Inflammatory macrophage treated with lipopolysaccharide for 1 hour (primary cell): ENCODE data around the gene RYK.
"Not testable (repeated sequence)": the region's sequence is repeated elsewhere in the genome, so short reads cannot be mapped to it uniquely, and the experiment has no call there.

Experiments used
- DNase-seq, 2 donors: peaks; one replicate each; pipeline ENCODE4 v3.0.0-alpha.2; 2020 to 2022

Gene RYK

DNA sequence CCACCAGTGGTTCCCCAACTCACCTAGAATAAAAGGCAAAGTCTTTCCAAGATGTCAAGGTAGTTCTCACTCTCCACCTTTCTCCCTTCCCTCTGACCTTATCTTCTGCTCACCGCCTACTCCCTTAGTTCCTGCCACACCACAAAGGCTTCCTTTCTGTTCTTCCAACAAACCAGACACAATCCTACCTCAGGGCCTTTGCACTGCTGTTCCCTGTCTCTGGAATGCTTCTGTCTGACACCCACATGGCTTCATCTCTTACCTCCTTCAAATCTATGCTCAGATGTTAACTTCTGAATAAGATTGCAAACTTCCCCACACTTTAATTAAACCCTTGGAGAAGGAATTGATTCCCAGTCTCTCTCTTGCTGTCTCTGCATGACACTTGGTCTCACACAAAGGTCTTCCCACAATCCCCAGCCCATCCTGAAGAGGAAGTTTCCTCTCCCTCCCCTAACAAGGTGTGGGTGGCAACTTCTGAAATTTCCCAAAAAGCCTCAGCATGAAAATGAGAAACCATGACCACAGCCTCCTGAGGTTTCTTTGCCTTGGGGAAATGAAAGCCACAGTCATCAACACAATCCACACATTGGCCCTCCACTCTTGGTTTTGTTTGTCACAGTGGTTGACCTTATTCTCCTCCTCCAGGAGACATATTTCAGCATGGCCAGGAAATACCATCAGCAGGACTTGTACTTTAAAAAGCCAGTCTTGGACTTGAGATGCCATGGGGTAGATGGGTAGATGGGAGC lies 3.0 kb upstream of the RYK start:
- peak; percentile 82 to 95 for DNase-seq

DNA sequence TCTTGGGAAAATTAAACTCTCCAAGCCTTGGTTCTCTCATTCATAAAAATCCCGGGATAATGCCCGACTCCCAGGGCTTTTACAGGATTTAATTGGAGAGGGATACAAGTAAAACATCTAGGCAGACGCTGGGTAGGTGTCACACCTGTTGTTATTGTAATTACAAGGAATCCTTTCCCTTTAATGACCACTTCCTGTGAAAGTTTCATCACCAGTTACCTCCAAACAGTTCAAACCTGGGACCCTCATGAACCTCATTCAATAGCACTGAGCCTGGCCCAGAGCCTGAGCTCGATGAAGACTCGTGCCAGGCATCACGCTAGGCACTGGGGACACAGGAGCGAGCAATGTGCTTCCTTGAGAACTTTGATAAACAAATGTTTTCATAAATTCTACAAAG lies 2.1 kb upstream of the RYK start:
- DNase-seq: no peak

DNA sequence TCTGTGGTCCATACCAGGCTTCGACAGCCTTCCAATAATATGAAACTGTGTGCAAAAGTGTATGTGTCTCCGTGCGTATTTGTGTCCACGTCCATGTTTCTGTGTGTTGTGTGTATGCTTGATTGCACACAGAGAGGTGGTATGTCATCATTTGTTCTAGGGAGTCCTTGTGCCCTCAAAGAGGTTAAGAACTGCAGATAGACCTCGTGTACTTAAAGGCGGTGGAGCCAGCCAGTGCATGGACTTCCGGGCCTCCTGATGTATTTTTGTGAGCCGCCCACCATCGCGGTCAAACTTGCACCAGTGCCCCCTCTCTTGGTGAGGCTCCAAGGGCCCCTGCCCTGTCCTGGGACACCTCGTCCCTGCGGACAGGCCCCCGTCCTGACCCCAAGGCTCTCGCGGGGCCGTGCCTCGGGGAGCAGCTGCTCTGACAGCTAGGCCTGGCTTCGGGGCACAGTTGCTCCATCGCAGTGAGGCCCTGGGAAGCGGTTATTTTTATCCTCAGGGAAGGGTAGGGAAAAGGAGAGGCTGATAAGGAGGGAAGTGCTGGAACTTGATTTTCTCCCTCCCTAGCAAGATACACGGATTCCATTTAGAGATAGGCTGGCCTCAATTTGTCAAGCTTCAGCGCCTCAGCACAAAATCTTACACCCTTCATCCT lies 1.2 kb upstream of the RYK start:
- DNase-seq: no peak

DNA sequence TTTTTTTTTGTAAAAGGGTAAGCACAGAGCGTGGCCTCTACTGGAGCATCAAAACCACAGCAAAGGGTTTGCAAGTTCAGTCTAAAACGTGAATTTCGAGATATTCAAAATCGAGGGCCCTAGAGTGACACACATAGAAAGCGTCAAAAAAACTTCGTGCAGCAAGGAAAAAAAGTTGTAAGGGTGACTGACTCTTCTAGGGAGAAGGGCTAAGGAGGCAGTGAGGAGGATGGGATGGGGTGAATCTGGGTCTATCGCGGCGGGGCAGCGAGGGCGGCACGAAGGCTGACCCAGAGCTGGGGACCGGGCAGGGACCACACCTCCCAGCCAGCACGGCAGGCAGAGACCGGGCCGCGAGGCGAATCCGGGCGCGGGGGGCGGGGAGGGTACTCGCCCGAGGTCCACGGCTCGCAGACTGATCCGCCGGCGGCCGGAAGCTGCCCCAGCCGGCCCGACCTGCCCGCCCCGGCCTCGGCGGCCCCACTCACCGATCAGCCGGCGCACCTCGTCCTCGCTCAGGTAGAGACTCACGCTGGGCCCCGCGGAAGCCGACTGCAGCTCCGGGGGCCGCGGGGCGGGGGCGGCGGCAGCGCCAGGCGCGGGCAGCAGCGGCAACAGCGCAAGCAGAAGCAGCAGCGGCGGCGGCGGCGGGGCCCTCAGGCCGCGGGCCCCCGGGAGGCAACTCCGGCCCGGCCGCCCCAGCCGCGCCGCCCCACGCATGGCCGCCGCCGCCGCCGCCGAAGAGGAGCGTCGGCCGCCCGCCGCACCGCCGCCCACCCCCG lies 533 bp downstream of the RYK start:
- peak in 1 of 2 donors; percentile 33 for DNase-seq

DNA sequence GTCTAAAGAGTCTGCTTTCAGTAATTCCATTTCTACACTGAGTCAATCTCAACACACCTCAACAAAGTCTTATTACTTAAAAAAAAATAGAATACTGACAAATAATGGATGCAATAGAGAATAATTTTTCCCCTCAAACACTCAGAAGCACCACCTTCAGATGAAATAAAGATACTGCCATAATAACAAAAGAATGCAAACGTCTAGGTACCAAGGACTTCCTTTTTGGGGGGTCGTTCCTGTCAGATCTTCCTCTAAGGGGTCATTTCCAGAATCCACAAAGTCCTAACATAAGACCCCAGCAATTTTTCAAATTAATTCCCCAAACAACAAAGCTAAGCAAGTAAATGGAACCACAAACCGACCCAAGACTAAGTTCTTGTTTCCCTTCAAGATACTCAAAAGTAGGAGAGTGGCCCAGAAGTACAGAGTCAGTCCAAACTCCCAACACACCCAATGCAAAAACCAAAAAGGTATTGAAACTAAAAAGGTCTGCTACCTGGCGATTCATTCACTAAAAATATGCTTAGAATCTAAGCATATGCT lies 1.3 kb downstream of the RYK start:
- DNase-seq: no peak

DNA sequence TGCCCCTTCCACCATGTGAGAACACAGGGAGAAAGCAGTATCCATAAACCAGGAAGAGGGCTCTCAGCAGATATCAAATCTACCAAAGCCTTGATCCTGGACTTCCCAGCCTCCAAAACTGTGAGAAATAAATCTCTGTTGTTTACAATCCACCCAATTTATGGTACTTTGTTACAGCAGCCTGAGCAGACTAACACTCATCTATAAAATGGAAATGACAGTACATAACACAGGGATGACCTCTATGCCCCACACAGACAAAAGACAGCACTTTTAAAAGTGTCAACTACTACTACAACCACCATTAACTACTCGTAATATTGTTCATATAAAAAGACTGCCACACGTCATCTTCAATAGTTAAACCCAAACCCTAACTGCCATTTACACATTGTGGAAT lies 5.7 kb downstream of the RYK start:
- no peak for DNase-seq

DNA sequence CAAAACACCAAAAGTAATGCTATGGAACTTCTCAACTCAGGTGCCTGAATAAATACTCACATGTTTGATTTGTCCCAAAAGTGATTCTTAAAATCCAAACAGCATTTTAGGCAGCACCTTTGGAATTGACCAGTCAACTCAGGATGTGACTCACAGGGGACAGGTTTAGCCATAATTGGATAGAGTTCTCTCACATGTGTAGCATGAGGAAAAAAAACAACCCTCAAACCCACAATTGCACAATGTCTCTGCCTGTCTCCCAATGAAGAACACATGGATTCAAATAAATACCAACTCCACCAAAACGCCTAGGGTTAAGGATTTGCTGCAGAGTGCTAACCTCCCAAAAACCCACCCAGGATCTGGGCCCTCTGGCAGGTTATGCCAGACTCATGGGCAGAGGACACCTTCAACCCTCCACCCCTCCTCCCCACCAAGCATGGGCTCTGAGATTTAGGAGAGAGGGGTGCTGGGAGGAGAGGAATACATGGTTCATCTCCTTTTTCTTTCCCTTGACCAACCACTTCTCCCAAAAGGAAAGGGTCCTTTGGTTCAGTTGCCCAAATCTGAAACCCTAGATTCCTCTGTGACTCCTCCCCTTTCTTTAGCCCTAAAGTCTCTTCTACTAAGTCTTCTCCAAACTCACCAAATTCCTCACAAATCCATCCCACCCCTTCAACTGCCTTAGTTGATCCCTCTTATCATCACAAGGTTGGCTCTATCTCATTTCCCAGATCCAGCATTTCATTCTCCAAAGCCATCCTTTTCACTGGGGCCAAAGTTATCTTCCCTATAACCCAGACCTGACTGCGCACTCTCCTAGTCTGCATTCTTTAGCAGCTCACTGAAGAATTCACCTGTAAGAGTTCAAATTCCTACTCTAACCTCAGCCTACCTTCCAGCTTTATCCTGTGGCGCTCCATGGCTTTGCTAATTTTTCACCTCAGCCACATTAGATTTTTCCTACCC lies 7.7 kb downstream of the RYK start:
- DNase-seq: no peak

DNA sequence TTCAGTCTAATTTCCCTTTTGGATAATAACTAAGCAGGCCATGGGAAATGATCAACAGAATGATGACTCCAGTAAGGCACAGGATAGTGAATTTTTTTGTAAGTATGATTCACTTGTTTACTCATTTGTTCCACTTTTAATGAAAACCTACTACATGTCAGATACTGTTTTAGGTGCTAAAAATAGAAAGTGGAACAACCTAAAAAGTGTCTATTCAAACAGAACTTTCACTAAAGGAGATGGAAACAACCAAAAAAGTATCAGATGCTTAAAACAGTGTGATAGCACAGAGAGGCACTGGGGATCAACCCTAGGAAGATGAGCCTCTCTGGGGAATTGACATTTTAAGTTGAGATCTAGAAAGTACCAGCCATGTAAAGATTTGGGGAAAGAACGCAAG lies 11.1 kb downstream of the RYK start:
- peak in 1 of 2 donors; percentile 37 for DNase-seq

DNA sequence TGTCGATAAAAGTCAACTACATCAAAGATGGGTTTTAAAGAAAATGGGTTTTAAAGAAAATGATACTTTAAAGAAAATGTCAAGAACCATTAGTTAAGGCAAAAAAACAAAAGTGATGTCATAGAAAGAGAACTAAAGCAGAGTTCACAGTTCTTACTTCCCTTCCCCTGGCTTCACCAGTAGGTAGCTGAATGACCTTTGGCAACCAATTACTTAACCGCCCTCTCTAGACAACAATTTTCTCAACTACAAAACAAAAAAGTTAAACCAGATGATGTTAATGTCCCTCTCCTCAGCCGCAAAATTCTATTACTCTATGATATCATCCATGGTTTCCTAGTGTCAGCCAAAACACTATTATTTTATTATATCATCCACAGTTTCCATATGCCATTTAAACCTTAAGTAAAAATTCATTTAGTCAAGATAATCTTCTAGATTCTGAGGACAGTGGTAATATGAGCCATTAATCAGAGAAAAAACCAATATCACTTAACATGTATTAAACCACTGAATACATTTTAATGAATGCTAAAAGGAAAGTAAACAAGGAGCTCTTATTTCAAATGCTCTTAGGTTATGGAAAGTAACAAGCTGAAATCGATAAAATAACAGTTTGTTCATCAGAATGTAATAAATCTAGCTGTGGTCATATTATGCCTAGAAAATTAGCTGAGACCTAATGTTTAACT lies 13.1 kb downstream of the RYK start:
- DNase-seq: peak; percentile 49 to 65

DNA sequence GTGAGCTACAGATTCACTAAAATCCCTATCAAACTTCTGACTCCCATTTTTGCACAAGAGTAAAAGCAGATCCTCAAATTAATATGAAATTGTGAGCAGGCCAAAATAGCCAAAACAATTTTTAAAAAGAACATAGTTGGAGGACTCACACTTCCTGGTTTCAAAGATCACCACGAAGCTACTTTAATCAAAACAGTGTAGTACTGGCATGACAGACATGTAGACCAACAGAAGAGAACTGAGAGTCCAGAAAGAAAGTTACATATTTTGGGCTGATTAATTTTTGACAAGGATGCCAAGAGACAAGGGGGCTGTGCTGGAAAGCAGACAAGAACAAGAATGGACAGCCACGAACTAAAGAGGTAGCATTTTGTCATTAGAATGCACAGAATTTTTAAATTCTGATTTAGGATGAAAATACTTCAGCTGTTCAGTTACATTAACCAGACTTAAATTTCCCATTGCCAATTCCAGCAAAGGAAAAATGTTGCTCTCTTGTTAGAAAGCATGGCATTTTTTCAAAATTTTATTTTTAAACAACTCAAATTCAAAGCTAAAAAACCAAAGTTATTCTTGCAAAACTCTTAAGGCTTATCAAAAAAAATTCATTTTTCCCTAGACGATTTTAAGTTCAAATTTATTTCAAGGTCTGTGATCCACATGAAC lies 14.0 kb downstream of the RYK start:
- no peak for DNase-seq

DNA sequence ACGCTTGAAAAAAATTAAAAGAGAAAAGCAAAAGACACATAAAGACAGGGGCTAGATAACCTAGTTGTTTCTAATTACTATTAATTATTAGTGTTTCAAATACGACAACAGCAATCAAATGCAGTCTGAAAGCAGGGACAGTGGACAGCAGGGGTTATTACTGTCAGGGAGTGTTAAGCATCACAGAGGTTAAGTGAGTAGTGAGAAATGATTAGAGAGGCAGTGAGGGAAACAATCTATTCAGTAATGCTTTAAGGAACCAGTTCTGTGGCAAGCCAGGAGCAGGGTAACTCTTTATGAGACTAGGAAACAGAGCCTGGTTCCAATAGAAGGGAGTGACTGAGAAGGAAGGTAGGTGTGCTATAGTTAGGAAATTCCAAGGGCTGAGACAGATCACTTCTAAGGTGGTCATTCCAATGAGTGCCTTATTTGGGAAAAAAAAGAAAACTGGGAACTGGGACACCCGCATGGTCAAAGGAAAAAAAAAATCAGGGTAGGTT lies 15.0 kb downstream of the RYK start:
- DNase-seq: no peak

DNA sequence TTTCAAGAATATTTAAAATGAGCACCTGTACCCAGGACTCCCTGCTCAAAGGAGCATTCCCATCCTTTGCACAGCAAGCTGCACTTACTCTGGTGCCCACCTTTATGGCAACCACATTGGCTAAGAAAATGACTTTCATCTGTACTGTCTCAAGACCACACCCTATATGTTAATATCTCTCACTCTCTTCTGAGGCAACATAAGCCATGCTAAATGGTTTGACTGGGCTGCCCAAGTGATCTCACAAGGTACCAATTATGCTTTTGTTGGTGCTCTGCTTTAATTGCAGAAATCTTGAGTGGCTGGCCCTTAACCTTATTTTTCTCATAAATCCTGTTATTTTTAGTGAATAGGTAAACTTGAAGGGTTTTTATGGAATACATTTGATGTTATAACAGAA lies 17.7 kb downstream of the RYK start:
- no peak for DNase-seq

DNA sequence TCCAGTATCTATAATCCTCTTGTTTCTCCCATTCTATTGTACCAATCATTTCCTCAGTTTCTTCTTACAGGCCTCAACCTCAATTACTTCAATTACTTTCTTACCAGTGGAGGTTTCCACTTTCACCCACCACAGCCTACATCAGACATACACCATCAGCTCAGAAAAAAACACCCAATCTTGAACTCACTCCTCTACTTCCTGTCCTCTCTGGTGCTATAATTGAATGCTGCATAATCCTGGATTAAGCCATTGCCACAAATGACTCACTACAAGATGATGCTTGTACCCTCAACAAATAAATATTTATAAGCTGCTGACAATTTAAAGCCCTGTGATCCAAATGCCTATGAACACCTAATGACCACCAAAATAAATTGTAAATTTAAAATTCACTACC lies 18.5 kb downstream of the RYK start:
- DNase-seq: peak; percentile 47 to 69

DNA sequence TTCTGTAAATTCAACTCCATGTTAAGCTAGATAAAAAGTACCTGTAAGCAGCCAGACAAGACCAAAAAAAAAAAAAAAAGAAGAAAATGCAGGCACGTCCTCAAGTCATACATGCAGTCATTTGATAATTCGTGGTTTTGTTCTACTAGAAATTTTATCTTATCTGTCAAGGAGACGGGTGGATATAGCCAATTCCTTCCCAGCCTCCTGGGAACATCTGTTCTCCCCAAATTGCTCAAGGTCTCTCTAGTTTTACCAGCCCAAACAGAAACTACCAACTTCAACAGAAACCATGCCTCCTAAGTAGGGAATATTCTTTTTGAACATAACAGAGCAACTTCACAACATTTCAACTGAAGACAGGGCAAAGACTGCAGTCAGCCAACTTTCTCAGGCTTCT lies 19.5 kb downstream of the RYK start:
- no peak for DNase-seq

DNA sequence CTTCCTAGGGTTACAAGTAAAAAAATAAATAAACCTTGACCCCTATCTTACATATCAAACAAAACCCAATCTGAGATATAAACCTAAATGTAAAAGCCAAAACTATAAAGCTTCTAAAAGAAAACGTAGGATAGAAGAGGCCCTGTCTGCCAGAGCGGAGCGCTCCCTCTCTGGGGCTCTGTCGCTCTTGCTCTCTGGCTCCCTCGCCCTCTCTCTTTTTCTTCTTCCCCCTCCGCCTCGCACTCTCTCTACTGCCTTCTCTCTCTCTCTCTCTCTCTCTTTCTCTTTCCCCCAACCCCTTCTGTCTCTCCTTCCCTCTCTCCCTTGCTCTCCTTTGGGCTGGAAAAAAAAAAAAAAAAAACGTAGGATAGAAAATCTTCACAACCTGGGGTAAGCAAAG lies 21.6 kb downstream of the RYK start:
- DNase-seq: no peak

DNA sequence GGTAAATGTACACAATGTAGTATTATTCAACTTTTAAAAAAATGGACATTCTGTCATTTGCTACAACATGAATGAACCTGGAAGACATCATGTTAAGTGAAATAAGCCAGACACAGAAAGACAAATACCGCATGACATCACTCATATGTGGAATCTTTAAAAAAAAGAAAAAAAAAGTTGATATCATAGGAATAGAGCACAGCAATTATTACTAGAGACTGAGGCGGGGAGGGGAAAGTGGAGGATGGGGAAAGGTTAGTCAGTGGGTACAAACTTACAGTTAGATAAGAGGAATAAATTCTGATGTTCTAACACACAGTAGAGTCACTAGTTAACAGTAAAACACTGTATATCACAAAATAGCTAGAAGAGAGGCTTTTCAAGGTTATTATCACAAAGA lies 22.2 kb downstream of the RYK start:
- no peak for DNase-seq

DNA sequence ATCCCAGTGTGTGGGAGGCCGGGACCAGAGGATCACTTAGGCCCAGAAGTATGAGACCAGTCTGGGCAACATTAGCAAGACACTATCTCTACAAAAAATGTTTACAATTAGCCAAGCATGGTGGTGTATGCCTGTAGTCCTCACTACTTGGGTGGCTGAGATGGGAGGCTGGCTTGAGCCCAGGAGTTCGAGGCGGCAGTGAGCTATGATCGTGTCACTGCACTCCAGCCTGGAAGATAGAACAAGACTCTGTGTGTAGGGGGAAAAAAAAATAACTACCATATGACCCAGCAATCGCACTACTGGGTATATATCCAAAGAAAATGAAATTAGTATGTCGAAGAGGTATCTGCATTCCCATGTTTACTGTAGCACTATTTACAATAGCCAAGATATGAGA lies 22.6 kb downstream of the RYK start:
- no peak for DNase-seq

DNA sequence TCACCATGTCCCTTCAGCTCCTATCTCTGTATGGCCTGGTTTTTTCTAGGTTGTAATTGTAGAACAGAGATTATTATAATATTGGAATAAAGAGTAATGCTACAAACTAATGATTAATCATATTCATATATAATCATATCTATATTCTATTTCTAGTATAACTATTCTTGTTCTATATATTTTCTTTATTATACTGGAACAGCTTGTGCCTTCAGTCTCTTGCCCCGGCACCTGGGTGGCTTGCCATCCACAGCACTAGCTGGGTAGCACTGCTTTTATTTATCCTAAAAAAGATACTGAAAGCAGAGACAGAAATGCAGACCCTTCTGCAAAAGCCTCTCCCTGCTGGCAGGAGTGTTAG lies 25.9 kb downstream of the RYK start:
- DNase-seq: not testable (repeated sequence)

DNA sequence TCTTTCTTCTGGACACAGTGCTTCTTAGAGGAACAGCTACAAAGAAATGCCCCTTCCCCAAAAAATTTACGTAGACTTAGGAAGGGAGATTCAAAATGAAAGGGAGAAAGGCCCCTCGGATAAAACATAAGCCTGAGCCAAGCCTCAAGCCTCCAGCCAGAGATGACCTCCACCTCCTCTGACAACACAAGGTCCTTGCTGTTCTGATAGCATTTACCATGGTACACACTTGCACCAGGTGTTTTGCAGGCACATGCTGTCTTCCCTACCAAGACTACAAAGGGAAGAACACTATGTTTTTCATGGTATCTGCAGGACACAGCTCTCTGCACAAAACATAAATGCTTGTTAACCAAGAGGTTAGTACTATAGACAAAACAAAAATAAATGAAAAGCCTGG lies 27.8 kb downstream of the RYK start:
- DNase-seq: no peak

DNA sequence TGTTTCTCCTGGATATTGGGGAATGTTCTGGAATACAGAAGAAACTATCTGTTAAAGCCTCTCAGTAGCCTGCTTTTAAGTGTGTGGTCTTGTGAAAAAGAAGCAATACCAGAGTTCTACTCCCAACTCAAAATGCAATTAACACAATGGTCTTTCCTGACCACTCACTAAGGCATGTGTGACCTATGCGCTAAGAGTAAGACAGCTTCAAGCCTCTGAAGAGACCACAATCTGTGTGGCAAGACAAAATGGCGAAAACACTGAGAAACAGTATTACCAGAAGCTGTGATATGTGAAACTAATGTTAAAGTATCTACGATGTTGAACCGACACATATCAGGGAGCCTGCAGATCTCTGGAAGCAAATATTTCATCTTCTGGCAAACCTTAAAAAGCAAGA lies 33.8 kb downstream of the RYK start:
- no peak for DNase-seq

DNA sequence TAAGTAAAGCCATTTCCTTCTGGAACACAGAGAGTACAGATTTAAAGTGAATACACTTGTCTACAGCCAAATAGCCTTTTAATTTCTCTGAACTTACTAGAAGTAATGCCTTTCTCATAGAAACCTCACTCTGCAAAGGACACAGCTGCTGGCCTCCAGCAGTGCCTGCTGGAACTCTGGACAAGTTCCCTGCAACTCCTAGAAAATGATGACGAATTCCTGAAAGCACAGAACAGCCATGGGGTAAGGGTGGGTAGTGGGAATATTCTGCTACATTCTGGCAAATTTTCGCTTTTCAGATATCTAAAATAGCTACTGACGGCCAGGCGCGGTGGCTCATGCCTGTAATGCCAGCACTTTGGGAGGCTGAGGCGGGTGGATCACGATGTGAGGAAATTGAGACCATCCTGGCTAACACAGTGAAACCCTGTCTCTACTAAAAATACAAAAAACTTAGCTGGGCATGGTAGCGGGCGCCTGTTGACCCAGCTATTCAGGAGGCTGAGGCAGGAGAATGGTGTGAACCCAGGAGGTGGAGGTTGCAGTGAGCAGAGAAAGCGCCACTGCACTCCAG lies 34.4 kb downstream of the RYK start:
- DNase-seq: no peak
